Osteocyte (in vitro differentiated cells): ENCODE data around the gene HOXA7. TPM values are rescaled to one million over a fixed set of nuclear protein-coding genes. Genes with fewer than 3 reads are reported as not detected.

Experiments
- DNase-seq: peaks from one replicate; pipeline ENCODE4 v3.0.0; 2021; ENCODE audit warnings: mixed read lengths; ENCODE audit not compliant: unreplicated experiment; ENCODE audit errors: extremely low spot score
- H3K27ac Mint-ChIP-seq: one replicate; pipeline ENCODE4 v1.8.0; 2021; ENCODE audit warnings: mild to moderate bottlenecking, mixed read lengths; ENCODE audit not compliant: unreplicated experiment
- H3K27me3 Mint-ChIP-seq: one replicate; pipeline ENCODE4 v1.8.0; 2021; ENCODE audit warnings: mixed read lengths; ENCODE audit not compliant: unreplicated experiment
- H3K36me3 Mint-ChIP-seq: one replicate; pipeline ENCODE4 v1.8.0; 2021; ENCODE audit warnings: mixed read lengths; ENCODE audit not compliant: unreplicated experiment
- H3K4me1 Mint-ChIP-seq: one replicate; pipeline ENCODE4 v1.8.0; 2021; ENCODE audit warnings: mixed read lengths; ENCODE audit not compliant: unreplicated experiment
- H3K4me3 Mint-ChIP-seq: one replicate; pipeline ENCODE4 v1.8.0; 2021; ENCODE audit warnings: mild to moderate bottlenecking, moderate library complexity, mixed read lengths; ENCODE audit not compliant: unreplicated experiment
- H3K9me3 Mint-ChIP-seq: one replicate; pipeline ENCODE4 v1.8.0; 2021; ENCODE audit warnings: mixed read lengths; ENCODE audit not compliant: unreplicated experiment
- CTCF ChIP-seq: fragments of 200-600 bp; sonication (generic); IDR thresholded peaks from 2 replicates; pipeline ENCODE4 v1.5.0; 2021; ENCODE audit warnings: antibody characterized with exemption, mild to moderate bottlenecking, moderate library complexity
- total RNA-seq: library from RNA; stranded (reverse); gene quantifications from 2 replicates; pipeline ENCODE4 v1.2.1, GENCODE V29; 2021

Gene HOXA7
- total RNA-seq, 1 donor from 2014 or later: not detected

GRCh38 chr7:27163288-27164044, 7.0 kb upstream of the HOXA7 start:
- no peak overlapping the region for H3K27ac Mint-ChIP-seq
- H3K27me3 Mint-ChIP-seq: peaks cover 85% of the 10 kb centered on the region

GRCh38 chr7:27162561-27163287, 6.2 kb upstream of the HOXA7 start:
- H3K4me1 Mint-ChIP-seq: peaks cover 6% of the 10 kb centered on the region
- no peaks in the 10 kb centered on the region for H3K36me3 Mint-ChIP-seq
- DNase-seq: no peak
- H3K9me3 Mint-ChIP-seq: peaks cover 7% of the 10 kb centered on the region
- H3K27me3 Mint-ChIP-seq: peaks cover 85% of the 10 kb centered on the region
- H3K4me3 Mint-ChIP-seq: no peak overlapping the region
- TF ChIP-seq CTCF: no peak
- no peak overlapping the region for H3K27ac Mint-ChIP-seq

More at GRCh38 chr7:27163288-27164044, 7.0 kb upstream of the HOXA7 start:
- Mint-ChIP-seq H3K9me3 (no peaks in the 10 kb centered on the region), H3K4me3 (no peak overlapping the region), H3K36me3 (no peaks in the 10 kb centered on the region), H3K4me1 (peaks cover 6% of the 10 kb centered on the region)
- DNase-seq: no peak
- TF ChIP-seq CTCF: no peak

DNA sequence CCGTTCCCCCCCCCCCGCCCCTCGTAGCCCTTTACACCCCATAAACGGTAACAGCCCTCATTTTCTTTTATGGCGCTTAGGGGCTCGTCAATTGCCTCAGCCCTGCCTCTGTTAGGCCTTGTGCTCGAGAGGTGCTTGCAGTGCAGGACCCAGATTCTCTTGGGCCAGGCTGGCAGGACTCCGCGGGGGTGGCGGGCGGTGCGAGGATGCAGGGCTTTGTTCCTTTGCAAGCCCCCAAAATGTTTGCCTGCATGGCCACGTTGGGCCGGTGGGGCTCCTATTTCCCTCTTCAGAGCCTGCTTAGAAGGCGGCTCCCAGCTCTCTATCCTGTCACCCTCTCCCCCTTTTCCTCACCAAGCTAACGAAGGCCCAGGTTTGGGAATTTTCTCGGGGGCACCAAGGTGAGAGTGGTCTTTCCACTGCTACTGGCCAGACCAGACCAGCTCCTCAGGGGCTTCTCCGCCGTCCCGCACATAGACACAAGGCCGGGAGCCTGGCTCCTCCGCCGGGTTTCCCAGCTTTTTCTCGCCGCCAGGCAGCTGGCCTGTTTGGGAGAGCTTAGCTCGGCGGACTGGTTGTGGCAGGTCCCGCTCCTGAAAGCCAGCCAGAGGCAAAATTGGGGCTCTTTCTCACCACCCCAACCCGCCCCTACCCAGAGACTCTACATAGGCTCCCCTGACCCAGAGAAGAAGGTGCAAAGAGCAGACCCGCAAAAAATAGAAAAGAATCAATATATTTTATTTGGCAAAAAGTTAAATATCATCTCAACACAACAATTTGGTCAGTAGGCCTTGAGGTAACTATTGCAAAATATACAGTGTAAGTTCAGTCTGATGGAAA, 5.5 kb upstream of the HOXA7 start:
- Mint-ChIP-seq H3K4me3 (no peak overlapping the region), H3K9me3 (peaks cover 7% of the 10 kb centered on the region), H3K27ac (no peak overlapping the region), H3K27me3 (peaks cover 85% of the 10 kb centered on the region), H3K36me3 (no peaks in the 10 kb centered on the region), H3K4me1 (peaks cover 7% of the 10 kb centered on the region)
- no peak for DNase-seq
- TF ChIP-seq CTCF: no peak

DNA sequence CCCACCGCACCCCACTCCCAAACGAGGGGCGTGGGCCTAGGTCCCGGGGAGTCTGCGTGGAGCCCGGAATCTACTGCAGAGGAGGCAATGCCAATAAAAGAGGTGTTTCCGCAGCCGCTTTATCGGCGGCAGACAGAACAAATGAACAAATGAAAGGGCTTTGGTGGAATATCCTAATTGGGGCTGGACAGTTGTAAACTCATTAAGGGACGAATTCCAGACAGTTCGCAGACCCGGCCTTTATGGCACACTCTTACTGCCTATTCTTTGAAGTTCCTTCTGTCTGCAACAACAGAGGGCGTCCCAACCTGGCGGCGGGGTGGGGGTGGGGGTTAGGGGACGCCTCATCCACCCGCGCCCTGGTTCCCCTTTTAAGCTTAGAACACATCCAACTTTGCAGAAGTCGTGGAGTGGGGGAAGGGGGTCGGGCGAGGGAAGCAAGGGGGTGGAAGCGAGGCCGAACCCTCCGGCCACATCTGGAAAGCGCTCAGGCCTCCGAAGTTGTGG, 4.8 kb upstream of the HOXA7 start:
- Mint-ChIP-seq H3K4me3 (peak overlapping the region; percentile 66), H3K36me3 (no peaks in the 10 kb centered on the region), H3K4me1 (peaks cover 8% of the 10 kb centered on the region), H3K27me3 (peaks cover 83% of the 10 kb centered on the region), H3K9me3 (peaks cover 7% of the 10 kb centered on the region), H3K27ac (no peak overlapping the region)
- no peak for DNase-seq
- no peak for TF ChIP-seq CTCF
